Fibroblast of lung (primary cell): Measurements from ENCODE around the gene ZNF649. TPM values are rescaled to one million over a fixed set of nuclear protein-coding genes. Genes with fewer than 3 reads are reported as not detected.
A peak's percentile ranks its signal among the peaks of the same experiment; 100 is the strongest.

Source experiments
- DNase-seq, 2 donors: peaks; one replicate each; pipeline versions ENCODE4 v3.0.0 to v3.0.0-alpha.2; 2010; ENCODE audit warnings: low read depth in 2 of 2
- H2AFZ ChIP-seq: 2 replicates; pipeline ENCODE4 v1.5.1; 2012; ENCODE audit warnings: low read length, control low read depth, inconsistent platforms
- H3K27ac ChIP-seq: 2 replicates; pipeline ENCODE4 v1.5.1; 2011; ENCODE audit warnings: low read length, control low read depth; ENCODE audit not compliant: insufficient read depth
- H3K27me3 ChIP-seq: 2 replicates; pipeline ENCODE4 v1.5.1; 2011; ENCODE audit warnings: mild to moderate bottlenecking, low read length; ENCODE audit not compliant: control insufficient read depth, insufficient read depth
- H3K36me3 ChIP-seq: 2 replicates; pipeline ENCODE4 v1.5.1; 2011; ENCODE audit warnings: low read length; ENCODE audit not compliant: control insufficient read depth, insufficient read depth
- H3K4me1 ChIP-seq: 2 replicates; pipeline ENCODE4 v1.5.1; 2011; ENCODE audit warnings: low read length; ENCODE audit not compliant: control insufficient read depth, insufficient read depth; ENCODE audit errors: extremely low read depth
- H3K4me2 ChIP-seq: 2 replicates; pipeline ENCODE4 v1.5.1; 2011; ENCODE audit warnings: low read length, control low read depth; ENCODE audit not compliant: insufficient read depth; ENCODE audit errors: extremely low read depth
- H3K4me3 ChIP-seq, 4 experiments: fragments of 200-600 bp in 1 of 4; sonication (generic) in 1 of 4; replicated peaks in 1 of 4; 2 replicates each; pipeline ENCODE4 v1.5.1; 2011 to 2016; ENCODE audit warnings: low read length in 4 of 4, low read depth in 3 of 4, mild to moderate bottlenecking in 3 of 4, control low read depth in 2 of 4, inconsistent platforms in 1 of 4, mixed read lengths in 1 of 4; ENCODE audit not compliant: insufficient read depth in 1 of 4; ENCODE audit errors: control extremely low read depth in 1 of 4
- H3K79me2 ChIP-seq: 2 replicates; pipeline ENCODE4 v1.5.1; 2012; ENCODE audit warnings: mild to moderate bottlenecking, low read length, inconsistent platforms; ENCODE audit not compliant: control insufficient read depth, insufficient read depth
- H3K9ac ChIP-seq: 2 replicates; pipeline ENCODE4 v1.5.1; 2011; ENCODE audit warnings: mild to moderate bottlenecking, low read length, control low read depth; ENCODE audit not compliant: insufficient read depth
- H3K9me3 ChIP-seq: 2 replicates; pipeline ENCODE4 v1.5.1; 2012; ENCODE audit warnings: low read depth, low read length; ENCODE audit not compliant: control insufficient read depth, insufficient read depth
- H4K20me1 ChIP-seq: 2 replicates; pipeline ENCODE4 v1.5.1; 2011; ENCODE audit warnings: low read length; ENCODE audit not compliant: control insufficient read depth, insufficient read depth; ENCODE audit errors: extremely low read depth
- EZH2 ChIP-seq: IDR thresholded peaks from 2 replicates; pipeline ENCODE4 v1.5.1; 2012; ENCODE audit warnings: low read length, control low read depth, mild to moderate bottlenecking; ENCODE audit errors: missing control alignments
- polyA plus RNA-seq, 2 donors: library from polyadenylated mRNA; depleted of rRNA in 1 of 2; stranded (reverse) in 1 of 2; unstranded in 1 of 2; fragments of >200 nt; gene quantifications; 2 replicates each; pipeline ENCODE4 v1.2.1, GENCODE V29; 2011 to 2012; ENCODE audit warnings: missing spikeins in 1 of 2
- total RNA-seq: library from RNA; depleted of rRNA; stranded (reverse); fragments of >200 nt; gene quantifications from 2 replicates; pipeline ENCODE4 v1.2.1, GENCODE V29; 2014
- TF ChIP-seq, protein P1 (sequence below), 2 donors: IDR thresholded peaks in 1 of 2; conservative IDR thresholded peaks in 1 of 2; 1 replicate in 1 of 2; 2 replicates in 1 of 2; pipeline ENCODE4 v1.5.1; 2011 to 2012; ENCODE audit warnings: low read length in 2 of 2, control low read depth in 1 of 2, inconsistent platforms in 1 of 2, low read depth in 1 of 2, mild to moderate bottlenecking in 1 of 2

The ZNF649 gene
- total and polyA plus RNA-seq, 2 donors (not counting 1 experiment from before 2014, with no cell fraction given): 4.6 to 6.9 TPM

DNA sequence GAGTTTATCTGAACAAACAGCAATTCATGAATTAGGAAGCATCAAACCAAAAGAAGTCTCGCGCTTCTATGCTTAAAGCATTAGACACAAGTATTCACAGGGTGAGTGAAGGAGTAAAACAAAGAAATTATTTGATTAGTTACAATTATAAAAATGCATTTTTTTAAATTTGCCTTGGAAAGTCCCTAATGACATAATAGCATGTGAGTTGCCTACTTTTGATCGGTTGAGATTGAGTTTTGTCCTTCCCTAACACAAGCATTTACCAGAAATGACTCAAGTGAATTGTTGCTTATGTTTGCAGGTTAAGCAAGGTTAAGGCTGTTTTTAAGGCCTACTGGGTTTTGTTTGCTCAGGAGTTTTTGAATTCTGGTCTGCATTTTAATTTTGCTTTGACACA is 389 bp upstream of the ZNF649 start:
- H3K36me3 ChIP-seq: no peaks in the 10 kb centered on the region
- H3K27me3 ChIP-seq: peaks cover 2% of the 10 kb centered on the region
- H3K79me2 ChIP-seq: peaks cover 17% of the 10 kb centered on the region
- peak overlapping the region; percentile 41 for H2AFZ ChIP-seq
- no peak overlapping the region for H3K27ac ChIP-seq
- no peak for DNase-seq
- peak overlapping the region in 2 of 4 experiments; percentile 95 to 96 for H3K4me3 ChIP-seq
- H3K9me3 ChIP-seq: no peaks in the 10 kb centered on the region
- no peaks in the 10 kb centered on the region for H4K20me1 ChIP-seq
- TF ChIP-seq, protein P1, sequence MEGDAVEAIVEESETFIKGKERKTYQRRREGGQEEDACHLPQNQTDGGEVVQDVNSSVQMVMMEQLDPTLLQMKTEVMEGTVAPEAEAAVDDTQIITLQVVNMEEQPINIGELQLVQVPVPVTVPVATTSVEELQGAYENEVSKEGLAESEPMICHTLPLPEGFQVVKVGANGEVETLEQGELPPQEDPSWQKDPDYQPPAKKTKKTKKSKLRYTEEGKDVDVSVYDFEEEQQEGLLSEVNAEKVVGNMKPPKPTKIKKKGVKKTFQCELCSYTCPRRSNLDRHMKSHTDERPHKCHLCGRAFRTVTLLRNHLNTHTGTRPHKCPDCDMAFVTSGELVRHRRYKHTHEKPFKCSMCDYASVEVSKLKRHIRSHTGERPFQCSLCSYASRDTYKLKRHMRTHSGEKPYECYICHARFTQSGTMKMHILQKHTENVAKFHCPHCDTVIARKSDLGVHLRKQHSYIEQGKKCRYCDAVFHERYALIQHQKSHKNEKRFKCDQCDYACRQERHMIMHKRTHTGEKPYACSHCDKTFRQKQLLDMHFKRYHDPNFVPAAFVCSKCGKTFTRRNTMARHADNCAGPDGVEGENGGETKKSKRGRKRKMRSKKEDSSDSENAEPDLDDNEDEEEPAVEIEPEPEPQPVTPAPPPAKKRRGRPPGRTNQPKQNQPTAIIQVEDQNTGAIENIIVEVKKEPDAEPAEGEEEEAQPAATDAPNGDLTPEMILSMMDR (conservative IDR thresholded peaks at IDR 0.05 in 1 of 2, IDR thresholded peaks at IDR 0.05 in 1 of 2; ENCODE audit: low read depth in 1 of 2, low read length in 2 of 2): no peak
- no peak for TF ChIP-seq EZH2
- H3K9ac ChIP-seq: no peak overlapping the region
- no peaks in the 10 kb centered on the region for H3K4me1 ChIP-seq
- H3K4me2 ChIP-seq: no peak overlapping the region

DNA sequence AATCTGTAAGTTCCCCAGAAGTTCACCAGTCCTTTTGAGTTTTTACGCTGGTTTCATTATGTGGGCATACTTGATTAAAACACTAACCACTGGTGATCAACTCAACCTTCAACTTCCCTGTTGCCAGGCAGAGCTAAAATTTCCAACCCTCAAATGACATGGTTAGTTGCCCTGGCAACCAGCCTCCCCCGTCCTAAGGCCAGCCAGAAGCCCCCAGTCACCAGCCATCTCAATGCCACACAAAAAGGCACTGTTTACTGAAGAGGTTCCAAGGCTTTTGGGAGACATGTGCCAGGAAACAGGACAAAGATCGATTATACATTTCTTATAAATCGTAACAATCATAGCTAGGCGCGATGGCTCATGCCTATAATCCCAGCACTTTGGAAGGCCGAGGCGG is 1.6 kb downstream of the ZNF649 start:
- H2AFZ ChIP-seq: no peak overlapping the region
- H3K27ac ChIP-seq: no peak overlapping the region
- no peak for TF ChIP-seq EZH2
- TF ChIP-seq, protein P1 (conservative IDR thresholded peaks at IDR 0.05 in 1 of 2, IDR thresholded peaks at IDR 0.05 in 1 of 2; ENCODE audit: low read depth in 1 of 2, low read length in 2 of 2): no peak
- H3K4me3 ChIP-seq: peak overlapping the region in 1 of 4 experiments; percentile 96
- no peaks in the 10 kb centered on the region for H3K9me3 ChIP-seq
- H3K9ac ChIP-seq: no peak overlapping the region
- no peaks in the 10 kb centered on the region for H4K20me1 ChIP-seq
- DNase-seq: no peak
- H3K79me2 ChIP-seq: peaks cover 17% of the 10 kb centered on the region
- H3K36me3 ChIP-seq: peaks cover 2% of the 10 kb centered on the region
- H3K27me3 ChIP-seq: peaks cover 2% of the 10 kb centered on the region
- H3K4me1 ChIP-seq: no peaks in the 10 kb centered on the region
- no peak overlapping the region for H3K4me2 ChIP-seq

DNA sequence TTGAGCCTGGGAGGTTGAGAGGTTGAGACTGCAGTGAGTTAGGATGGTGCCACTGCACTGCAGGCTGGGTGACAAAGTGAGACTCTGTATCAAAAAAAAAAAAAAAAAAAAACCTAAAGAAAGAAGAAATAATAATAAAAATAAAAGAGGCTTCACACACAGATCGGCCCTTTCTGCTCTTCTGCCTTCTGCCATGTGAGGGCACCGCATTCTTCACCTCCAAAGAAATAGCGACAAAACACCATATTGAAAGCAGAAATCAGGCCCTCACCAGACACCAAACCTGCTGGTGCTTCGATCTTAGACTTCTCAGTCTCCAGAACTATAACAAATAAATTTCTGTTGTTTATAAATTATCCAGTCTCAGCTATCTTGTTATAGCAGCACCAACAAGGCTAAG is 3.0 kb downstream of the ZNF649 start:
- Histone ChIP-seq H4K20me1 (no peaks in the 10 kb centered on the region), H3K27me3 (no peaks in the 10 kb centered on the region), H3K9me3 (no peaks in the 10 kb centered on the region), H2AFZ (no peak overlapping the region), H3K4me2 (no peak overlapping the region), H3K27ac (no peak overlapping the region), H3K36me3 (peaks cover 4% of the 10 kb centered on the region), H3K4me3 (no peak overlapping the region), H3K79me2 (peaks cover 17% of the 10 kb centered on the region), H3K4me1 (no peaks in the 10 kb centered on the region), H3K9ac (no peak overlapping the region)
- no peak for DNase-seq
- no peak for TF ChIP-seq EZH2
